Liver (tissue), 9 donors: ENCODE results near the gene POU2F3. TPM values are rescaled to one million over a fixed set of nuclear protein-coding genes. Genes with fewer than 3 reads are reported as not detected.

ENCODE experiments used
- DNase-seq: peaks from one replicate; pipeline ENCODE4 v3.0.0-alpha.2; 2017; ENCODE audit warnings: low spot score
- H3K27ac ChIP-seq, 2 donors: one replicate each; pipeline ENCODE4 v1.7.0; 2013; ENCODE audit warnings: inconsistent platforms in 2 of 2, low read length in 2 of 2, control low read depth in 1 of 2, low read depth in 1 of 2, mild to moderate bottlenecking in 1 of 2
- H3K27me3 ChIP-seq, 4 donors: one replicate each; pipeline versions ENCODE4 v1.6.1 to v1.7.0; 2013; ENCODE audit warnings: low read length in 3 of 4, inconsistent platforms in 1 of 4, mild to moderate bottlenecking in 1 of 4, moderate library complexity in 1 of 4; ENCODE audit not compliant: control insufficient read depth in 4 of 4, insufficient read depth in 4 of 4
- H3K36me3 ChIP-seq, 4 donors: one replicate each; pipeline versions ENCODE4 v1.6.1 to v1.7.0; 2013; ENCODE audit warnings: low read length in 3 of 4, mild to moderate bottlenecking in 3 of 4, low read depth in 1 of 4, moderate library complexity in 1 of 4; ENCODE audit not compliant: control insufficient read depth in 4 of 4, insufficient read depth in 3 of 4
- H3K4me1 ChIP-seq, 4 donors: one replicate each; pipeline versions ENCODE4 v1.6.1 to v1.7.0; 2013; ENCODE audit warnings: low read length in 3 of 4, mild to moderate bottlenecking in 3 of 4, moderate library complexity in 1 of 4; ENCODE audit not compliant: control insufficient read depth in 4 of 4, insufficient read depth in 4 of 4
- H3K4me3 ChIP-seq, 3 donors: one replicate each; pipeline versions ENCODE4 v1.6.1 to v1.7.0; 2013; ENCODE audit warnings: low read length in 3 of 3, control low read depth in 1 of 3, low read depth in 1 of 3, mild to moderate bottlenecking in 1 of 3
- H3K9ac ChIP-seq, 2 donors: one replicate each; pipeline ENCODE4 v1.7.0; 2013; ENCODE audit warnings: low read length in 2 of 2, mild to moderate bottlenecking in 2 of 2, moderate library complexity in 2 of 2, control low read depth in 1 of 2, low read depth in 1 of 2
- H3K9me3 ChIP-seq, 4 donors: one replicate each; pipeline versions ENCODE4 v1.6.1 to v1.7.0; 2013; ENCODE audit warnings: low read length in 3 of 4; ENCODE audit not compliant: control insufficient read depth in 4 of 4
- EGR1 ChIP-seq, 2 donors: IDR thresholded peaks; 2 replicates each; pipeline ENCODE4 v1.6.1; 2016 to 2018; ENCODE audit warnings: antibody characterized with exemption in 2 of 2, low read depth in 2 of 2
- FOXA2 ChIP-seq: IDR thresholded peaks from 2 replicates; pipeline ENCODE4 v1.6.1; 2016; ENCODE audit warnings: antibody characterized with exemption
- GABPA ChIP-seq, 2 donors: IDR thresholded peaks in 1 of 2; conservative IDR thresholded peaks in 1 of 2; 2 replicates each; pipeline ENCODE4 v1.6.1; 2016; ENCODE audit warnings: antibody characterized with exemption in 2 of 2, mild to moderate bottlenecking in 1 of 2, moderate library complexity in 1 of 2
- HNF4A ChIP-seq, 2 donors: conservative IDR thresholded peaks; 2 replicates each; pipeline ENCODE4 v1.6.1; 2016; ENCODE audit warnings: antibody characterized with exemption in 2 of 2, mild to moderate bottlenecking in 2 of 2
- HNF4G ChIP-seq: IDR thresholded peaks from 2 replicates; pipeline ENCODE4 v1.6.1; 2016; ENCODE audit warnings: antibody characterized with exemption
- JUND ChIP-seq, 2 donors: IDR thresholded peaks; 2 replicates each; pipeline ENCODE4 v1.6.1; 2016; ENCODE audit warnings: antibody characterized with exemption in 2 of 2
- RAD21 ChIP-seq, 2 donors: IDR thresholded peaks; 2 replicates each; pipeline ENCODE4 v1.6.1; 2016; ENCODE audit warnings: antibody characterized with exemption in 2 of 2, mild to moderate bottlenecking in 2 of 2
- RXRA ChIP-seq, 2 donors: IDR thresholded peaks; 2 replicates each; pipeline ENCODE4 v1.6.1; 2017 to 2018; ENCODE audit warnings: antibody characterized with exemption in 2 of 2, mild to moderate bottlenecking in 1 of 2
- SP1 ChIP-seq: IDR thresholded peaks from 2 replicates; pipeline ENCODE4 v1.6.1; 2018; ENCODE audit warnings: antibody characterized with exemption, mild to moderate bottlenecking
- YY1 ChIP-seq: IDR thresholded peaks from 2 replicates; pipeline ENCODE4 v1.6.1; 2016; ENCODE audit warnings: antibody characterized with exemption, mild to moderate bottlenecking
- ZBTB33 ChIP-seq: IDR thresholded peaks from 2 replicates; pipeline ENCODE4 v1.6.1; 2016; ENCODE audit warnings: antibody characterized with exemption
- WGBS: extraction: QIAGEN DNeasy Blood & Tissue Kit; methylation state at CpG from one replicate; pipeline ENCODE4 v1.1.7; 2013; 5-methylcytosine and 5-hydroxymethylcytosine counted together
- polyA plus RNA-seq, 2 donors: library from polyadenylated mRNA; stranded (reverse) in 1 of 2; unstranded in 1 of 2; fragments of 200-250 nt in 1 of 2; fragments of >200 nt in 1 of 2; fragmentation: Nextera tagmentation in 1 of 2; extraction: Ambion mirVana in 1 of 2; gene quantifications; one replicate each; pipeline versions ENCODE4 v1.2.1 to v1.2.3, GENCODE V29; 2013 to 2015
- total RNA-seq, 2 donors: library from RNA; depleted of rRNA; stranded (reverse); fragments of >200 nt; gene quantifications; one replicate each; pipeline ENCODE4 v1.2.3, GENCODE V29; 2014
- TF ChIP-seq, protein P1 (sequence below): fragments of 150-350 bp; IDR thresholded peaks from 2 replicates; pipeline ENCODE4 v1.5.1; 2017; ENCODE audit warnings: improper control_type of control experiment, low read depth, low read length; ENCODE audit not compliant: missing input control
- TF ChIP-seq, protein P2 (sequence below): IDR thresholded peaks from 2 replicates; pipeline ENCODE4 v1.6.1; 2016; ENCODE audit warnings: antibody characterized with exemption, mild to moderate bottlenecking
- TF ChIP-seq, protein P3 (sequence below): IDR thresholded peaks from 2 replicates; pipeline ENCODE4 v1.6.1; 2016; ENCODE audit warnings: antibody characterized with exemption
- TF ChIP-seq, protein P4 (sequence below): IDR thresholded peaks from 2 replicates; pipeline ENCODE4 v1.6.1; 2016; ENCODE audit warnings: antibody characterized with exemption
- donor health status: healthy.
- donor health status: healthy.
- donor health status: healthy.
- donor health status: healthy.
- donor health status: healthy.

Gene POU2F3
- total and polyA plus RNA-seq, 4 donors = not detected

DNA sequence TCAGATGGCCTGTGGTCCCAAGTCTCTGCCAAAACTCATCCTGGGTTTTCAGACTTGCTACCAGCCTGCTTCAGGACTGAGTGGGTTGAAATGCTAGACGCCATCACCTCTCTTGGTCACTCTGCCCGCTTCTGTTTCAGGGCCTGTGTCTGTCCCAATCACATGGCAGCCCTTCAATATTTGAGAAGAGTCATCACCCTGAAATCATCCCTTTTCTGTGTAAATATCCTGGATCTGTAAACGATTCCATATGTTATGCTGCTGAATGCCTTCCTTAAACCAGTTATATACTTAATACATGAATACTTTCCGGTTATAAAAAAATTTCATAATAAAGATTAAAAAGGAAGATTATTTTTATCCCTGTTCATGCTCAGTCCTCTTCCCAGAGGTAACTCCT is 45.3 kb downstream of the POU2F3 start:
- no peak overlapping the region for H3K4me3 ChIP-seq
- H3K4me1 ChIP-seq = no peaks in the 10 kb centered on the region
- 82% methylated on average over 4 of the region's 4 CpGs for WGBS
- H3K9me3 ChIP-seq = no peaks in the 10 kb centered on the region
- H3K36me3 ChIP-seq = no peaks in the 10 kb centered on the region
- DNase-seq = no peak
- no peak overlapping the region for H3K9ac ChIP-seq
- H3K27ac ChIP-seq = no peak overlapping the region
- no peak for TF ChIP-seq RXRA (IDR thresholded peaks at IDR 0.05)
- TF ChIP-seq YY1 = no peak
- TF ChIP-seq HNF4G = no peak
- TF ChIP-seq HNF4A (conservative IDR thresholded peaks at IDR 0.05) = no peak
- TF ChIP-seq ZBTB33 = no peak
- TF ChIP-seq, protein P1, sequence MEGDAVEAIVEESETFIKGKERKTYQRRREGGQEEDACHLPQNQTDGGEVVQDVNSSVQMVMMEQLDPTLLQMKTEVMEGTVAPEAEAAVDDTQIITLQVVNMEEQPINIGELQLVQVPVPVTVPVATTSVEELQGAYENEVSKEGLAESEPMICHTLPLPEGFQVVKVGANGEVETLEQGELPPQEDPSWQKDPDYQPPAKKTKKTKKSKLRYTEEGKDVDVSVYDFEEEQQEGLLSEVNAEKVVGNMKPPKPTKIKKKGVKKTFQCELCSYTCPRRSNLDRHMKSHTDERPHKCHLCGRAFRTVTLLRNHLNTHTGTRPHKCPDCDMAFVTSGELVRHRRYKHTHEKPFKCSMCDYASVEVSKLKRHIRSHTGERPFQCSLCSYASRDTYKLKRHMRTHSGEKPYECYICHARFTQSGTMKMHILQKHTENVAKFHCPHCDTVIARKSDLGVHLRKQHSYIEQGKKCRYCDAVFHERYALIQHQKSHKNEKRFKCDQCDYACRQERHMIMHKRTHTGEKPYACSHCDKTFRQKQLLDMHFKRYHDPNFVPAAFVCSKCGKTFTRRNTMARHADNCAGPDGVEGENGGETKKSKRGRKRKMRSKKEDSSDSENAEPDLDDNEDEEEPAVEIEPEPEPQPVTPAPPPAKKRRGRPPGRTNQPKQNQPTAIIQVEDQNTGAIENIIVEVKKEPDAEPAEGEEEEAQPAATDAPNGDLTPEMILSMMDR = no peak
- no peak for TF ChIP-seq GABPA (IDR thresholded peaks at IDR 0.05 in 1 of 2, conservative IDR thresholded peaks at IDR 0.05 in 1 of 2)
- TF ChIP-seq, protein P2, sequence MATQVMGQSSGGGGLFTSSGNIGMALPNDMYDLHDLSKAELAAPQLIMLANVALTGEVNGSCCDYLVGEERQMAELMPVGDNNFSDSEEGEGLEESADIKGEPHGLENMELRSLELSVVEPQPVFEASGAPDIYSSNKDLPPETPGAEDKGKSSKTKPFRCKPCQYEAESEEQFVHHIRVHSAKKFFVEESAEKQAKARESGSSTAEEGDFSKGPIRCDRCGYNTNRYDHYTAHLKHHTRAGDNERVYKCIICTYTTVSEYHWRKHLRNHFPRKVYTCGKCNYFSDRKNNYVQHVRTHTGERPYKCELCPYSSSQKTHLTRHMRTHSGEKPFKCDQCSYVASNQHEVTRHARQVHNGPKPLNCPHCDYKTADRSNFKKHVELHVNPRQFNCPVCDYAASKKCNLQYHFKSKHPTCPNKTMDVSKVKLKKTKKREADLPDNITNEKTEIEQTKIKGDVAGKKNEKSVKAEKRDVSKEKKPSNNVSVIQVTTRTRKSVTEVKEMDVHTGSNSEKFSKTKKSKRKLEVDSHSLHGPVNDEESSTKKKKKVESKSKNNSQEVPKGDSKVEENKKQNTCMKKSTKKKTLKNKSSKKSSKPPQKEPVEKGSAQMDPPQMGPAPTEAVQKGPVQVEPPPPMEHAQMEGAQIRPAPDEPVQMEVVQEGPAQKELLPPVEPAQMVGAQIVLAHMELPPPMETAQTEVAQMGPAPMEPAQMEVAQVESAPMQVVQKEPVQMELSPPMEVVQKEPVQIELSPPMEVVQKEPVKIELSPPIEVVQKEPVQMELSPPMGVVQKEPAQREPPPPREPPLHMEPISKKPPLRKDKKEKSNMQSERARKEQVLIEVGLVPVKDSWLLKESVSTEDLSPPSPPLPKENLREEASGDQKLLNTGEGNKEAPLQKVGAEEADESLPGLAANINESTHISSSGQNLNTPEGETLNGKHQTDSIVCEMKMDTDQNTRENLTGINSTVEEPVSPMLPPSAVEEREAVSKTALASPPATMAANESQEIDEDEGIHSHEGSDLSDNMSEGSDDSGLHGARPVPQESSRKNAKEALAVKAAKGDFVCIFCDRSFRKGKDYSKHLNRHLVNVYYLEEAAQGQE = no peak
- TF ChIP-seq, protein P3, sequence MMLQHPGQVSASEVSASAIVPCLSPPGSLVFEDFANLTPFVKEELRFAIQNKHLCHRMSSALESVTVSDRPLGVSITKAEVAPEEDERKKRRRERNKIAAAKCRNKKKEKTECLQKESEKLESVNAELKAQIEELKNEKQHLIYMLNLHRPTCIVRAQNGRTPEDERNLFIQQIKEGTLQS = no peak
- TF ChIP-seq EGR1 (IDR thresholded peaks at IDR 0.05; ENCODE audit: low read depth in 2 of 2) = no peak
- no peak for TF ChIP-seq SP1
- TF ChIP-seq, protein P4, sequence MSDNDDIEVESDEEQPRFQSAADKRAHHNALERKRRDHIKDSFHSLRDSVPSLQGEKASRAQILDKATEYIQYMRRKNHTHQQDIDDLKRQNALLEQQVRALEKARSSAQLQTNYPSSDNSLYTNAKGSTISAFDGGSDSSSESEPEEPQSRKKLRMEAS = no peak
- H3K27me3 ChIP-seq = no peaks in the 10 kb centered on the region

- no peaks in the 10 kb centered on the region for H3K9me3 ChIP-seq
- no peak overlapping the region for H3K27ac ChIP-seq
- H3K4me3 ChIP-seq = no peak overlapping the region
- H3K36me3 ChIP-seq = no peaks in the 10 kb centered on the region
- 77% methylated on average over 2 of the region's 2 CpGs for WGBS
- no peak overlapping the region for H3K9ac ChIP-seq
- no peak for DNase-seq
- H3K4me1 ChIP-seq = no peaks in the 10 kb centered on the region
- H3K27me3 ChIP-seq = no peaks in the 10 kb centered on the region
- TF ChIP-seq SP1 = no peak
- TF ChIP-seq HNF4G = no peak
- TF ChIP-seq RAD21 (IDR thresholded peaks at IDR 0.05) = no peak
- TF ChIP-seq, protein P4 = no peak
- TF ChIP-seq, protein P1 = no peak
- no peak for TF ChIP-seq HNF4A (conservative IDR thresholded peaks at IDR 0.05)
- no peak for TF ChIP-seq ZBTB33
- no peak for TF ChIP-seq FOXA2
- TF ChIP-seq, protein P3 = no peak
- TF ChIP-seq JUND (IDR thresholded peaks at IDR 0.05) = no peak
- no peak for TF ChIP-seq RXRA (IDR thresholded peaks at IDR 0.05)
Observed at GRCh38 chr11:120288021-120288420, 48.1 kb downstream of the POU2F3 start.
